ENCODE measurements around the gene RAD51B. TPM values are rescaled to one million over a fixed set of nuclear protein-coding genes. Genes with fewer than 3 reads are reported as not detected.
A peak's percentile ranks its signal among the peaks of the same experiment; 100 is the strongest.

RAD51B gene
- total RNA-seq, 1 experiment from 2014 or later = 16.7 TPM

- no peak for DNase-seq
- Histone ChIP-seq H3K4ac (ENCODE audit: low read depth, low read length) (no peak overlapping the region), H3K4me2 (ENCODE audit: insufficient read depth, insufficient read length, low read length) (no peak overlapping the region), H2BK120ac (ENCODE audit: low read depth, low read length, poor library complexity, severe bottlenecking) (no peak overlapping the region), H4K20me1 (ENCODE audit: control insufficient read depth, insufficient read depth, insufficient read length) (no peaks in the 10 kb centered on the region), H2BK15ac (ENCODE audit: low read depth, low read length) (no peak overlapping the region), H3K9me3 (ENCODE audit: control insufficient read depth, low read depth, low read length) (no peaks in the 10 kb centered on the region), H2BK20ac (ENCODE audit: low read depth, low read length, poor library complexity, severe bottlenecking) (no peak overlapping the region), H4K8ac (replicated peaks; ENCODE audit: insufficient read length, low read depth, low read length) (no peak overlapping the region), H3K9ac (ENCODE audit: extremely low read depth, insufficient read length, low read length) (no peak overlapping the region), H3K4me1 (ENCODE audit: insufficient read depth, low read length) (no peaks in the 10 kb centered on the region), H3K27me3 (ENCODE audit: insufficient read depth, low read length) (no peaks in the 10 kb centered on the region), H3K27ac (ENCODE audit: insufficient read length, low read depth, low read length) (no peak overlapping the region), H2AFZ (ENCODE audit: low read length) (no peak overlapping the region), H4K91ac (ENCODE audit: insufficient read length, low read depth, low read length) (no peak overlapping the region), H3T11ph (ENCODE audit: low read length) (no peak overlapping the region), H3K79me2 (ENCODE audit: insufficient read depth, low read length) (no peaks in the 10 kb centered on the region), H3K23ac (ENCODE audit: insufficient read length, low read depth, low read length) (no peak overlapping the region), H3K14ac (ENCODE audit: insufficient read depth, low read length) (no peak overlapping the region), H4K5ac (ENCODE audit: insufficient read length, low read depth, low read length) (no peak overlapping the region), H2BK5ac (ENCODE audit: insufficient read length, low read length) (no peak overlapping the region), H3K18ac (ENCODE audit: insufficient read length, low read depth, low read length) (no peak overlapping the region), H3K56ac (ENCODE audit: insufficient read length, low read depth, low read length) (no peak overlapping the region), H2BK12ac (ENCODE audit: insufficient read length, low read depth, low read length) (no peak overlapping the region), H2AK5ac (ENCODE audit: insufficient read length, low read length) (no peak overlapping the region), H3K23me2 (ENCODE audit: insufficient read length, low read depth, low read length, poor library complexity, severe bottlenecking) (no peaks in the 10 kb centered on the region), H3K79me1 (ENCODE audit: insufficient read depth, low read depth, low read length, poor library complexity, severe bottlenecking) (no peaks in the 10 kb centered on the region)
- no peak overlapping the region for H3K4me3 Mint-ChIP-seq
- H3K4me1 Mint-ChIP-seq = peaks cover 14 to 16% of the 10 kb centered on the region in 2 experiments
- peaks cover 0 to 4% (median 0%) of the 10 kb centered on the region in 3 experiments; a peak in 2 of 7 replicates for H3K36me3 Mint-ChIP-seq (ENCODE audit: insufficient read depth in 1 of 3, low read depth in 3 of 3)
- no peak for TF ChIP-seq CTCF (conservative IDR thresholded peaks at IDR 0.05)
- peaks cover 3 to 7% of the 10 kb centered on the region in 2 experiments; a peak in 1 of 5 replicates for H3K9me3 Mint-ChIP-seq
- WGBS (ENCODE audit: extremely low coverage, insufficient read length, low lambda C conversion rate) = no CpG with 5 or more reads among the region's 3 CpGs
- peak overlapping the region in 1 of 3 experiments; percentile 41; a peak in 1 of 7 replicates for H3K27ac Mint-ChIP-seq
- peaks cover 2% of the 10 kb centered on the region for H3K27me3 Mint-ChIP-seq (ENCODE audit: low read depth)
These were observed 755.3 kb downstream of the RAD51B start for GRCh38 chr14:68574906-68575305.
